Measurements from ENCODE around the gene CACNA2D2. TPM values are rescaled to one million over a fixed set of nuclear protein-coding genes. Genes with fewer than 3 reads are reported as not detected.

CACNA2D2 gene
- total and polyA plus RNA-seq, 5 donors, result 8.7 to 56.1 (median 40.0) TPM

GRCh38 chr3:50322386-50323091 is 180.9 kb downstream of the CACNA2D2 start, which contains the start of gene HYAL2:
Gene HYAL2 (minus strand): TSS chr3:50322745. CDS start chr3:50320489, 2,256 bp downstream.
- 29% methylated on average over 31 of the region's 31 CpGs for WGBS
- no peaks in the 10 kb centered on the region for H3K9me3 ChIP-seq (ENCODE audit: control insufficient read depth, low read length)
- H3K4me3 ChIP-seq (ENCODE audit: low read length), result peak within 1 kb of the TSS; percentile 85
- intact Hi-C loops (cut with DNase I), result loop anchor here in 1 of 4 donors (5.0 kb wide), 1 partner anchor 95 kb away; no protein-coding TSS in a partner anchor
- peak within 1 kb of the TSS; percentile 96 for H3K27ac ChIP-seq (ENCODE audit: low read length)
- ATAC-seq (peak; percentile 11 to 58), DNase-seq (peak; percentile 88 to 92 (median 91))
- no peaks in the 10 kb centered on the region for H3K27me3 ChIP-seq (ENCODE audit: control insufficient read depth, insufficient read depth)
- peaks cover 9% of the 10 kb centered on the region for H3K4me1 ChIP-seq (ENCODE audit: control insufficient read depth, insufficient read depth, low read length)

GRCh38 chr3:50322115-50322385 is 181.4 kb downstream of the CACNA2D2 start:
- WGBS, result 13% methylated on average over 14 of the region's 14 CpGs
- peak overlapping the region; percentile 85 for H3K4me3 ChIP-seq (ENCODE audit: low read length)
- H3K9me3 ChIP-seq (ENCODE audit: control insufficient read depth, low read length), result no peaks in the 10 kb centered on the region
- ATAC-seq (no peak), DNase-seq (no peak)
- no peaks in the 10 kb centered on the region for H3K27me3 ChIP-seq (ENCODE audit: control insufficient read depth, insufficient read depth)
- peaks cover 9% of the 10 kb centered on the region for H3K4me1 ChIP-seq (ENCODE audit: control insufficient read depth, insufficient read depth, low read length)
- peak overlapping the region; percentile 96 for H3K27ac ChIP-seq (ENCODE audit: low read length)
- intact Hi-C loops (cut with DNase I), result loop anchor here in 1 of 4 donors (5.0 kb wide), 1 partner anchor 95 kb away; no protein-coding TSS in a partner anchor

GRCh38 chr3:50321336-50322114 is 181.9 kb downstream of the CACNA2D2 start:
- peak overlapping the region; percentile 96 for H3K27ac ChIP-seq (ENCODE audit: low read length)
- H3K4me1 ChIP-seq (ENCODE audit: control insufficient read depth, insufficient read depth, low read length), result peaks cover 9% of the 10 kb centered on the region
- ATAC-seq (peak; percentile 35 to 76), DNase-seq (peak; percentile 91 to 97 (median 96))
- no peaks in the 10 kb centered on the region for H3K27me3 ChIP-seq (ENCODE audit: control insufficient read depth, insufficient read depth)
- intact Hi-C loops (cut with DNase I), result loop anchor here in 1 of 4 donors (5.0 kb wide), 1 partner anchor 94 kb away; no protein-coding TSS in a partner anchor
- peak overlapping the region; percentile 85 for H3K4me3 ChIP-seq (ENCODE audit: low read length)
- 1% methylated on average over 59 of the region's 59 CpGs for WGBS
- no peaks in the 10 kb centered on the region for H3K9me3 ChIP-seq (ENCODE audit: control insufficient read depth, low read length)

GRCh38 chr3:50320853-50321335 is 182.5 kb downstream of the CACNA2D2 start:
- DNase-seq, result peak; percentile 79 to 93 (median 93)
- no peaks in the 10 kb centered on the region for H3K9me3 ChIP-seq (ENCODE audit: control insufficient read depth, low read length)
- no peaks in the 10 kb centered on the region for H3K27me3 ChIP-seq (ENCODE audit: control insufficient read depth, insufficient read depth)
- ATAC-seq, result peak; percentile 9 to 59
- peaks cover 9% of the 10 kb centered on the region for H3K4me1 ChIP-seq (ENCODE audit: control insufficient read depth, insufficient read depth, low read length)
- H3K27ac ChIP-seq (ENCODE audit: low read length), result peak overlapping the region; percentile 88
- peak overlapping the region; percentile 85 for H3K4me3 ChIP-seq (ENCODE audit: low read length)
- WGBS, result under 1% methylated on average over 45 of the region's 45 CpGs
- intact Hi-C loops (cut with DNase I), result loop anchor here in 1 of 4 donors (5.0 kb wide), 1 partner anchor 94 kb away; no protein-coding TSS in a partner anchor

GRCh38 chr3:50319894-50320625 is 183.4 kb downstream of the CACNA2D2 start:
- peaks cover 9% of the 10 kb centered on the region for H3K4me1 ChIP-seq (ENCODE audit: control insufficient read depth, insufficient read depth, low read length)
- peak overlapping the region; percentile 88 for H3K27ac ChIP-seq (ENCODE audit: low read length)
- DNase-seq (peak in 1 of 3 donors; percentile 67), ATAC-seq (no peak)
- WGBS, result 70% methylated on average over 29 of the region's 29 CpGs
- H3K9me3 ChIP-seq (ENCODE audit: control insufficient read depth, low read length), result no peaks in the 10 kb centered on the region
- intact Hi-C loops (cut with DNase I), result loop anchor here in 1 of 4 donors (5.0 kb wide), 1 partner anchor 93 kb away; no protein-coding TSS in a partner anchor
- H3K27me3 ChIP-seq (ENCODE audit: control insufficient read depth, insufficient read depth), result no peaks in the 10 kb centered on the region
- H3K4me3 ChIP-seq (ENCODE audit: low read length), result peak overlapping the region; percentile 85

GRCh38 chr3:50319181-50319893 is 184.1 kb downstream of the CACNA2D2 start:
- no peak for ATAC-seq
- 75% methylated on average over 16 of the region's 16 CpGs for WGBS
- Histone ChIP-seq H3K9me3 (ENCODE audit: control insufficient read depth, low read length) (no peaks in the 10 kb centered on the region), H3K4me3 (ENCODE audit: low read length) (no peak overlapping the region), H3K4me1 (ENCODE audit: control insufficient read depth, insufficient read depth, low read length) (peaks cover 8% of the 10 kb centered on the region), H3K27me3 (ENCODE audit: control insufficient read depth, insufficient read depth) (no peaks in the 10 kb centered on the region), H3K27ac (ENCODE audit: low read length) (no peak overlapping the region)
- intact Hi-C loops (cut with DNase I), result no loop called here
- peak in 1 of 3 donors; percentile 52 for DNase-seq

GRCh38 chr3:50318615-50319014 is 184.8 kb downstream of the CACNA2D2 start:
- intact Hi-C loops (cut with DNase I), result no loop called here

GRCh38 chr3:50318163-50318562 is 185.3 kb downstream of the CACNA2D2 start:
- intact Hi-C loops (cut with DNase I), result no loop called here
- 87% methylated on average over 11 of the region's 11 CpGs for WGBS
- Histone ChIP-seq H3K4me1 (ENCODE audit: control insufficient read depth, insufficient read depth, low read length) (peaks cover 4% of the 10 kb centered on the region), H3K4me3 (ENCODE audit: low read length) (no peak overlapping the region), H3K27me3 (ENCODE audit: control insufficient read depth, insufficient read depth) (no peaks in the 10 kb centered on the region), H3K27ac (ENCODE audit: low read length) (no peak overlapping the region), H3K9me3 (ENCODE audit: control insufficient read depth, low read length) (no peaks in the 10 kb centered on the region)
- DNase-seq (peak in 1 of 3 donors; percentile 51), ATAC-seq (no peak)

More at GRCh38 chr3:50318615-50319014, 184.8 kb downstream of the CACNA2D2 start:
- WGBS, result 72% methylated on average over 10 of the region's 10 CpGs
- Histone ChIP-seq H3K4me3 (ENCODE audit: low read length) (no peak overlapping the region), H3K9me3 (ENCODE audit: control insufficient read depth, low read length) (no peaks in the 10 kb centered on the region), H3K27me3 (ENCODE audit: control insufficient read depth, insufficient read depth) (no peaks in the 10 kb centered on the region), H3K4me1 (ENCODE audit: control insufficient read depth, insufficient read depth, low read length) (peaks cover 4% of the 10 kb centered on the region), H3K27ac (ENCODE audit: low read length) (no peak overlapping the region)
- DNase-seq (peak in 2 of 3 donors; percentile 66 to 70), ATAC-seq (no peak)

GRCh38 chr3:50317300-50317699 is 186.1 kb downstream of the CACNA2D2 start:
- Histone ChIP-seq H3K9me3 (ENCODE audit: control insufficient read depth, low read length) (no peaks in the 10 kb centered on the region), H3K27ac (ENCODE audit: low read length) (peak overlapping the region; percentile 9), H3K27me3 (ENCODE audit: control insufficient read depth, insufficient read depth) (no peaks in the 10 kb centered on the region), H3K4me1 (ENCODE audit: control insufficient read depth, insufficient read depth, low read length) (peaks cover 4% of the 10 kb centered on the region), H3K4me3 (ENCODE audit: low read length) (no peak overlapping the region)
- ATAC-seq (no peak), DNase-seq (peak in 2 of 3 donors; percentile 70 to 75)
- WGBS, result 49% methylated on average over 6 of the region's 6 CpGs
- intact Hi-C loops (cut with DNase I), result no loop called here

- 67% methylated on average over 9 of the region's 9 CpGs for WGBS
- H3K9me3 ChIP-seq (ENCODE audit: control insufficient read depth, low read length), result no peaks in the 10 kb centered on the region
- no peak overlapping the region for H3K4me3 ChIP-seq (ENCODE audit: low read length)
- ATAC-seq (peak in 1 of 2 donors; percentile 3), DNase-seq (peak in 1 of 3 donors; percentile 62)
- intact Hi-C loops (cut with DNase I), result no loop called here
- no peak overlapping the region for H3K27ac ChIP-seq (ENCODE audit: low read length)
- peaks cover 4% of the 10 kb centered on the region for H3K4me1 ChIP-seq (ENCODE audit: control insufficient read depth, insufficient read depth, low read length)
- no peaks in the 10 kb centered on the region for H3K27me3 ChIP-seq (ENCODE audit: control insufficient read depth, insufficient read depth)
These were observed 186.7 kb downstream of the CACNA2D2 start for GRCh38 chr3:50316657-50317242.
